ENCODE results near the gene PDPK1.
"Not testable (repeated sequence)": the region's sequence is repeated elsewhere in the genome, so short reads cannot be mapped to it uniquely, and the experiment has no call there.

PDPK1 gene

DNA sequence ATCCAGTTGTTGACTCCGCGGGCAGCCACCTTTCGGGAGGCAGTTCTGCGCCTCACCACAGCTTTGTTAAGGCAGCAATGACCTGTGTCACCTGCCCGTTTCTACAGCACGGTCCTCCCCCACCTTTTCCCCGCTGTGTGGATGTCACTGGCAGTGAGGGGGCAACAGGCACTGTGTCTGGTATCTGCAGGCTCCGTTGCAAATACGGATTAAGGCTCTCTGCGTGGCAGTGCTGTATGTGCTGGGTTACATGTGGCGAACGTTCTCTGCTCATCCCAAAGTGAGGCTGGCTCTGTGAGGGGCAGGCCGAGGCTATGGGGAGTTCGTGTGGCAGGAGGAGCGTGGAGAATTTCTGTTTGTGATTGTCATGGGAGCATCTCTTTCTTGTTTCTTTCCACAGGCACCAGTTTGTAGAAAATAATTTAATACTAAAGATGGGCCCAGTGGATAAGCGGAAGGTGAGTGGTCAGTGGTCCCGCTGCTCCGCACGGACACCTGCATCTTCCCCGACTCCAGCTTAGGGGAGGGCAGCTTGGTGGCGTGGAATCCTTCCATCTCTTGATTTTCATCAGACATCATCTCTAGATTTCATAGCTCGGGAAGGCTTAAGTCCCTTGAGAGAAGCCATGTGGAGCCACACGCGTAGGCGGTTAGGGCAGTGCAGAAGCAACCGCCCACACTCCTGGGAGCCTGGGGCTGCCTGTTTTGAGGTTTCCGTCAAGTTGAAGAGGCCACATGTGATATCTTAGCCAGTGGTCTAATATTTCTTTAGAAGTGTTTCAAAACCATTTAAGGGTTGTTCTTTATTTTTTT, 57.8 kb downstream of the PDPK1 start:
- DNase-seq, result no peak

DNA sequence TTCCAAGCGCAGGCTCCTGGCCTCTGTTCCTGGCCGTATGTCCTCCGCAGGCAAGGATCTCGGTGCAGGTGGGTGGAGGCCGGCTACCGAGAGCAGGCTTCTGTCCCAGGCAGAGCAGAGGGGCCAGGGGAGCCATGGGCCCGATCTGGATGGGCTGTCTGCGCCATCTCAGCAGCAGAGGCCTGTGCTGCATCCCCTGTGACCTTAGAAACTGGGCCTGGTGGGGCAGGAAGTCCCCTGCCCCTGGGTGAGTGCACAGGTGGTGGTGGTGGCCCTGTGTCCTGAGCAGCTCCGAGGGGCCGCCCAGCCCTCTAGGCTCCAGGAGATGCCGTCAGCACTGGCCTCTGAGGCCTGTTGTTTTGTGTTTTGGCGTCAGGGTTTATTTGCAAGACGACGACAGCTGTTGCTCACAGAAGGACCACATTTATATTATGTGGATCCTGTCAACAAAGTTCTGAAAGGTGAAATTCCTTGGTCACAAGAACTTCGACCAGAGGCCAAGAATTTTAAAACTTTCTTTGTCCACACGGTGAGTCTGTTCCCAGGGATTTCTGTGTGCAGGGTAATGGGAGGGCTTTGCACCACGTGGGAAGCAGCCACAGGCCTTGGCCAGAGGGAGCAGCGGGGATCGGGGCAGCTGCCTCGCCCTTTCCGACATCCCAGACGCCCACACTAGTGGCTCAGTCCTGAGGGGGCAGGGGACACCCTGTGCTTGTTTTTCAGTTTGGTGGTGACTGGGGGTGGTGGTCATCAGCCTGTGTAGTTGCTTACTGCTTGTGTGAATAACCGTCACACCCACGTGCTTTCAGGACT, 59.1 kb downstream of the PDPK1 start:
- DNase-seq, result no peak

DNA sequence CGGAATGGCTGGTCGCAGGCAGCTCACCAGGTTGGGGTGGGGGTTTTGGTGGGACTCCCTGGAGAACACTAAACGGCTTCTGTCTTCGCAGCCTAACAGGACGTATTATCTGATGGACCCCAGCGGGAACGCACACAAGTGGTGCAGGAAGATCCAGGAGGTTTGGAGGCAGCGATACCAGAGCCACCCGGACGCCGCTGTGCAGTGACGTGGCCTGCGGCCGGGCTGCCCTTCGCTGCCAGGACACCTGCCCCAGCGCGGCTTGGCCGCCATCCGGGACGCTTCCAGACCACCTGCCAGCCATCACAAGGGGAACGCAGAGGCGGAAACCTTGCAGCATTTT, 59.7 kb downstream of the PDPK1 start:
- DNase-seq, result no peak

DNA sequence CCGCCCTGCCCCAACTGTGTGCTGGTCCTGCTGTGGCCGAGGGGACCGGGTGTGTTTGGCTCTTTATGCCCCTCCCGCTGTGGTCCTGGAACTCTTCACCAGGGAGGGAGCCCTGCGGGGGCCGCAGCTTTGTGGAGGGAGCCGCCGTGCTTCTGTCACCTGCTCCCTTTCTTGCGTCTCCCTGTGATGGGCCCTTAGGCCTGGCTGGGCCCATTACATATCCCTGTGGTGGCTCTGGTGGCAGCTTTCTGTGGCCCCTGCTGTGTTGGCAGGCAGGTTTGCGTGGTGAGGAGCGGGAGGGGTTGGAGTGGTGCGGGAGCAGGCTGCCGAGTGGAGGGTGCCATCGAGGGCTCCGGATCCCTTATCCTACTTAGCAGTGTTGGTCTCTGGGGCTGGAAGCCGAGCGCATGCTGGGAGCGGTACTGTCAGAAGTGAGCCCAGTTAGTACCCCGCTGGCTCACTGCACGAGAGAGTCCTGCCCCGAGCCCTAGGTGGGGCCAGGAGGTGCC, 60.4 kb downstream of the PDPK1 start:
- no peak for DNase-seq

DNA sequence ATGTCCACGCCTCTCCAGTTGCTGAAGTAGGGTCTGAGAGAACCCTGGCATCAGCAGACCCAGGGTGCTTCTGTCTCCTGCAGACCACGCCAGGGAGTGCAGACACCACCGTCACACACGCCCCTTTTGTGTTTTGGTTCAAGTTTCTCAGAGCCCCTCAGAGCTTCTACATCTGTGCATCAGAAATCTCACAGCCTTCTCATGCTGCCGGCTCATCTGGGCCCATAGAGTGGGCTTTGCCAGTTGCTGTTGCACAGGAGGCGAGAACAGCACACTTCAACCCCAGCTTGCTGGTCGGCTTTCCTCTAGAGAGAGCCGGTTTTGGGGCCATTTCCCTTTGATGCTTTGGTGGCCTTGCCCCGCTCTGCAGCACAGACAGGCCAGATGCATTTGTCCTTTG, 60.9 kb downstream of the PDPK1 start:
- no peak for DNase-seq

DNA sequence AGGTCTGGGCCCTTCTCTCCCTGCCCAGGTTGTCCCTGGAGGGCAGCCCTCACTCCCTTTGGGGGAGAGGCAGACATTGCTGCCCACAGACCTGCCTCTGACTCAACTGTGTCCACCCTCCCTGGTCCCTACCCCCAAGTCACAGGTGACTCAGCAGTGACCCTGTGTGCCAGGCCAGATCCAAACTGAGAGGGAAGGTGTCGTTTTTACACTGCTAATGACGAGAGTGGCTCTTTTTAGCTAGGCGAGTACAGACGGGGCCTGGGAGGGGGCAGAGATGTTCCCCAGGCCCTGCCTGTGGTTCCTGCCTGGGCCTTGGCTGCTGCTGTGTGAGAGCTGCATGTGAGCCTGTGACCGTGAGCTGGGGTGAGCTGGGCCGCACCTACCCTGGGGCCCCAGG, 61.3 kb downstream of the PDPK1 start:
- not testable (repeated sequence) for DNase-seq

DNA sequence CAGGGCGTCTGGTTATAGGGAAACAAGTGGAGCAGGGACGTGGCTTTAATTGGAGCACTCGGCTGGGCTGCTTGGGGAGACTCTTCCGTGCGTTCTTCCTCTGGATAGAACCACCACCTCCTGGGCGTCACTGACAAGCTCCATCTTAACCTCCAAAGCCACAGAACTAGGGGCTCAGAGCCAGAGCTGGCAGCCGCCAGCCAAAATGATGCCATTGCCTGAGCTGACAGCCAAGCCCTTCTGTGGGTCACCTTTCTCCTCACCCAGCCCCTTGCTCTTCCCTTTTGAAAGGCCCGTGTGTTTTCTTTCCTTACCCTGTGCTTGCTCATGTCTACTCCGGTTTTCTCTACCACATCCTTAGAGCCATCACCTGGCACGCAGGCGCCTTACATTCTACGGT, 62.0 kb downstream of the PDPK1 start:
- not testable (repeated sequence) for DNase-seq

DNA sequence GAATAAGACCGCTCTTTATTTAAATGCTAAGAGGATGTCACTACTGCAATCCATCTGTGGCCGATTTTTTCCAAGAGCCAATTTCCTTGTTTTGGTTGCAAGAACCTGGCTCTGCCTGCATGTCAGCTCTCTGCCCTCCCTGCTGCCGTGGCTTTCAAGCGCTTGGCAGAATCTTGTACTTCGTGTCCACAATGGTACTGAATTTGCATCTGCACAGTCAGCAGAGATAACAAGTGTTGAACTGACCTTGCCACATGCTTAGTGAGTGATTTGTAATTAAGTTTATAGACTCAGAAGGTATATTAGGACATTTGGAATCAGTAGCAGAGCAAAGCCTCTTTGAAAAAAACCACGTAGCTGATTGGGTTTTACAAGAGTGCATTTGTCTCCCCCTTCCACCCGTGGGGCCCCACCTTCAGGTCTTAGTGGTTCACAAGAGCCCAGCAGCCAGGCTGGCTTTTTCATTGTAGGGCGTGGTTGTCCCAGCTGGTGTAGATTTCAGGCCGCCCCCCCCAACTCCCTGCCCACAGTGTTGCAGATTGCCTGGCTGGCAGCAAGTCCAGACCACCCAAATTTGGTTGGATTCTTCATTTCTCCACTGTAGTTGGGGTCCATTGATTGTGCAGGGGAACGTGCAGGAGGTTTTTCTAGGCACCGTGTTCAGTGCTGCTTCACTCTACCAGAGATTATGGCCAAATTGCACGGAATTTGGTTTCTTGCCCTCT, 63.6 kb downstream of the PDPK1 start:
- DNase-seq, result not testable (repeated sequence)

DNA sequence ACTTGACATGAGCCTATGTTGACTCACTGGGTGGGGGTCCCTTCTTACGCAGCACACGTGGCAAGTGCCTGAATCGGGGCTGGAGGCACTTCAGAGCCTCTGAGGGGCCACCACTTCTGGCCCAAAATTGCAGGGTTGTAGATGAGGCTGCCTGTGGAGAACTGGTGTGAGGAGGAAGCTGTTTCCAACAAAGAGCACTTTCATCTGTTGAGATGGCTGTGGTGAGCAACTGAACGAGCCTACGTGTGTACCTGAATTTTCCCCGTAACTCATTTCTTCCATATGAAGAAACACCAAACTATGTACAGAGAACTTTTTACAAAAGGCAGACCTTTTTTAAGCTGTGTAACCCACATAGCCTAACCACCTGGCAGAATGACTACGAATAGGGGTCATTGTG, 64.4 kb downstream of the PDPK1 start:
- not testable (repeated sequence) for DNase-seq

DNA sequence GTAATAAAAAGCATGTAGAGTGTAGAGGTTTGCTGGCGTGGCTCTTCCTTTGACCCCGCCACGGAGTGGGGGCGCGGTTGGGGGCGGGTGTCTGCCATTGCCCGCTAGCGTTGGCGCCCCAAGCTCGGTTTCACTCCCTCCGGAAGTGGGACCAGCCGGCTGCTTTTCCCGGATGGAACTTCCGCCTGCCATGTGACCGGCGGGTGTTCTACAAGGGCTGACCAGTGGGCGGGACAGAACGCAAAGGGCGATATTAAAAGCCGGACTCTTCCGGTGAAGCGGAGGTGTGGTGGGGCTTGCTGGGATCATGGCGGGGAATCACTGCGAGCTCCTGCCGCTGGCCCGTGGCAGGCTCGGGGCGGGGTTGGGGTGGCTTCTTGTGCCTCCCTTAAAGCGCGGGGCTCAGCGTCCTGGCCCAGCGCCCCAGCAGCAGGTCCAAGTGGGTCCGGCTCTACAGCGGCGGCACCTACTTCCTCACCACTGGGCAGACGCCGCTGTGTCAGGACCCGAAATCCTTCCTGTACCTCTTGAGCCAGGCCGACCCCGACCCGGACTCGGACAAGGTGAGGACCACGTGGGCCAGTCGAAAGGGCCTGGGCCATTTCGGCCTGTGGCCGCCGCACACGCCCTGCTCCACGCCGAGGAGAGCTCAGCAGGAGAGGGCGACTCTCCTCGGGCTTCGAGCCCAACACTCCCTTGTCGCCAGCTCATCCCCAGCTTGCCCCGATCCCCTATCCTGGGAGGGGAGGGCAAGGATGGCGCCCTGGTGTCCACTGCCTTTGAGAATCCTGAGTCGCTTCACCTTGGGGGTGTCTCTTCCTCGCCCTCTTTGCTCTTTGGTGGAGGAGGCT, 65.6 kb downstream of the PDPK1 start:
- peak; percentile 82 to 94 for DNase-seq

DNA sequence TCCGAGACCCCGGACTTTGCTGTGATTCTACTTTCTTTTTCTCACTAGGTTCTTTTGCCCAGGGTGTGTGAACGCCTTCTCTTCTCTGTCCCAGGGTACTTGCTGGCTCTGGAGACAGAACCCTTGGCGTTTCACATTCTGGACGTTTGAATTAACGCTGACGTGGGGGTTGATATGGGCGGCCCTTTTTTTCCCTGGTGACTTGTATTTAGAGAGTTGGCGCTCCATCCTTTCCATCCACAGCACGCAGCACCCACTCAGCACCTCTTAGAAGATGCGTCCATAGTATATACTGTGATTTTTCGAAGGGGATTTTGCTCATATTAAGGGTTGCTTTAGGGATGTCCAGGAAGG, 66.2 kb downstream of the PDPK1 start:
- not testable (repeated sequence) for DNase-seq

DNA sequence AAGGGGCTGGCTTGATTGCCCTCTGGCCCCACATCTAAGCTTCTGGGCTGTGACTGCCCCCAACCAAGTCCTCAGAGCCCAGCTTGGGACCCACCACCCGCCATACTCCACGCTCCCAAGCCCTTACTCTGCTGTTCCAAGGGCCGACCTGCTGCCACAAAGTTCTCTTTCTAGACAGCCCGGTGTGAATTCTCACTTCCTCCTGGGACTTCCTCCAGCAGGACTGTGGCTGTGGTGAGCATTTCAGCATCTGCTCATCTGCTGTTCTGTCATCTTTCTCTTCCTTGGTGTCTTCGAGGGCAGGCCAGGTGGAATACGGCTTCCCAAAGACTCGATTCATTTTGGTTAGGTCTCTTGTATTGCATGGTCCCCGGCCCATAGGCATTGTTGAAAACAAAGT, 69.0 kb downstream of the PDPK1 start:
- not testable (repeated sequence) for DNase-seq

DNA sequence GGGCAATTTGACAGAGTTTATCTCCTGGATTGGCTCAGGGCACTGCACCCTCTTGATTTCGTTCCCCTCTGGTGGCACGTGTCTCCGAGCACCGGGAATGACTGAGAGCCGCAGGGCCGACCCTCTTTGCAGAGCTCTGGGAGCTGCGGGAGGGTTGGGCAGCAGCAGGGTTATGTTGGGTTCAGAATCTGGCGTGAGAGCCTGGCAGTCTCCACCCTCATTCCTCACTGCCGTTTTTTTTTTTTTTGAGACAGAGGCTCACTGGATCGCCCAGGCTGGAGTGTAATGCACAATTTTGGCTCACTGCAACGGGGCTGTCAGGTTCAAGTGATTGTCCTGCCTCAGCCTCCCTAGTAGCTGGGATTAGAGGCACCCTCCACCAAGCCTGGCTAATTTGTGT, 71.5 kb downstream of the PDPK1 start:
- DNase-seq, result not testable (repeated sequence)

DNA sequence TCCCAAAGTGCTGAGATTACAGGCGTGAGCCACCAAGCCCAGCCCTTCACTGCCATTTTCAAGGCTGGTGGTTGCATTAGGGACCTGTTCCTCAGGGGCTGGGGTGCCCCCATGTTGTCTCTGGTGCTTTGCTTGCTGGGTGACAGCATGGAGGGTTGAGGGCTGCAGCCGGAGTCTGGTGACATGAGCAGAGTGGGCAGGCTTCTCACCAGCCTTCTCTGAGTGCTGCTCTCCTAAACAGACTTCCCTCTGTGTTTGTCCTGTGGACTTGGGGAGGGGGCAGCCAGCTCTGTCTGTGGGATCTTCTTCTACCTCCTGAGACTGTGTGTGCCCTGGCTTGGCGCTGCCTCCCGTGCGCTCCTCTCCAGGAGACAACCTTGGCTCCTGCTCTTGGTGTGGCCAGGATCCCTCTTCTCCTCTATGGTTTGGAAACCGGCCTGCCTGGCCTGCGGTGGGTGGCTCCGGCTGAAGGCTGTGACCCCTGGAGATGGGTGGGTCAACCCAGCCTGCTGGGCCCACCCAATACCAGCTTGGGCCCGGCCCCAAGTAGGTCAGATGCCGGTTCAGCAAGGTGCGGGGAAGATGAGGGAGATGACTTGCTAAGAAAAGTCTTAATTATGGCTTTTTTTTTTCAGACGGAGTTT, 72.1 kb downstream of the PDPK1 start:
- no peak for DNase-seq

DNA sequence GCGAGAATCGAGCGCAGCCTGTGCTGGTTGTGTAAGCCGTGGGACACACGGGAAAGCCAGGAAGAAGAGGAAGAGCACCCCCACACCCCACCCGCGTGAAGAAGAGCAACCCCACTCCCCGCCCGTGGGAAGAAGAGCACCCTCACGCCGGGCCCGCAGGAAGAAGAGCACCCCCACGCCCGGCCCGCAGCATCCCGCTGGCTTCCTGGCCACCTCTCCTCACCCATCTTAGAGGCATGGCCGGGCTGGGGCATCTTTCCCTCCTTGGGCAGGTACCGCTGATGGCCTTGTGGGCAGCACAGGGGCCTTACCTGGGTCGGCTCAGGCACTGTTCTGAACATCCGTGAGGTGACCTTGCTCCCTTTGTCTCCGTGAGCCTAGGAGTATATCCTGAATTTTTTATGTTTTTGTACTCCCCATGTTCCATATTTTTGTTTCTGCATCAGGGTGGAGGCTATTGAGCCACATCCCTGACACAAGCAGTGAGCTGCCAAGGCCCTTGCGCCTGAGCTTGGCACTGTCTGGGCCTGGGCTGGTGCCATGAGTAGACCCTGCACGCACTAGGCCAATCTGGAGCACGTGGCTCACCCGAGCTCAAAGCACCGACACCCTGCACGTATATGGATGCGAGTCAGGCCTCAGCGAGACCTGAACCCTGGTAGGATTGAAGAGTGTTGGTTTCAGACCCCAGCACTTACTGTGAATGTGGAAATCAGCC, 73.1 kb downstream of the PDPK1 start:
- DNase-seq, result no peak

DNA sequence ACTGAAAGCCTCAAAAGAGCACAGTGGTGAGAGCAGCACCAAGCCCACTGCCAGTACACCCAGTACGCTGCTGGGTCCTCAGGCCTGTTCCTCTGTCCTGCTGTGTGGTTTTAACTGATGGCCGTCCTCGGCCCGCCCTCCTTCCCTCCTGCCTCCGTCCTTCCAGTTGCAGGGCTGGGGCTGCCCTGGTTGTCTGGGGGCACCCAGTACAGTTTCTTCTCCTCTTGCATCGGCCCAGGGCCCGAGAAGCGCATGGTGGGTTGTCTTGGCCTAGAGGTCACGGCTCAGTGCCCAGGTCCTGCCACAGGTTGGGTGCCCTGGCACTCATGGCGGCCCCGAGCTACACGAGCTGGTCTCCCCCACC, 73.7 kb downstream of the PDPK1 start:
- no peak for DNase-seq

DNA sequence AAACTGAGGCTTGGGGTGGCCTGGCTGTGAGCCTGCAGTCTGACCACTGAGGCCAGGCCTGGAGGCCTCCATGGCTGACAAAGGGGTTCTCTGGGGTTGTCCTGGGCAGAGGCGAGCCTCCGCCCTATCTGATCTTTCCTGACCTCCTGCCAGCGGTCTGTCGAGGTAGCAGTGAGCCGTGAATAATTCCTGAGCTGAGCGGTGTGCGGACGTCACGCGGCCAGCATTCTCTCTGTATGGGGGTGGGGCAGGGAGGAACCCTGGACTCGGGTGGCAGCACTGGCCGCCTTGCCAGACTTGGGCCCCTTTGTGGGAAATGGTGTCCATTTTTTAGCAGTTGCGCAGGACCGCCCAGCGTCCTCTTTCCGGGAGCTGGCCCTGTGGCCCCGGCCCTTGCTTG, 74.1 kb downstream of the PDPK1 start:
- DNase-seq, result not testable (repeated sequence)

DNA sequence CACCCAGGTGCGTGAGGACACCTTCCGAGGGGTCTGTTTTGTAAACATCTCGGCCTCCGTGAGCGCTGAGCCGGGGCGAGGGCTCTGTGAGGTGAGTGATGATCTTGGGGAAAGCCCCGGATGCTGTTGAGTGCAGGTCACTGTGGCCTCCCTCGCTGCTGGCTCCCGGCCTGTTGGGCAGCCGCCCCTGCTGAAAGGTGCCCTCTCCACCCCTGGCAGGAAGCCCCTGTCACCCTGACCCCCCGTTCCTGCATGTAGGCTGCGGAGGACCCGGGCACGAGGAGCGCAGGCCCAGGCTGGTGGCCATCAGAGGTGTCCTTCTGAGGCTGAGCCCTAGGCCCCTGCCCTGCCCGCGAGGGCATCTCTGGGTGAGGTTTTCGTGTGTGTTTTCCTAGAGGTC, 75.4 kb downstream of the PDPK1 start:
- not testable (repeated sequence) for DNase-seq

DNA sequence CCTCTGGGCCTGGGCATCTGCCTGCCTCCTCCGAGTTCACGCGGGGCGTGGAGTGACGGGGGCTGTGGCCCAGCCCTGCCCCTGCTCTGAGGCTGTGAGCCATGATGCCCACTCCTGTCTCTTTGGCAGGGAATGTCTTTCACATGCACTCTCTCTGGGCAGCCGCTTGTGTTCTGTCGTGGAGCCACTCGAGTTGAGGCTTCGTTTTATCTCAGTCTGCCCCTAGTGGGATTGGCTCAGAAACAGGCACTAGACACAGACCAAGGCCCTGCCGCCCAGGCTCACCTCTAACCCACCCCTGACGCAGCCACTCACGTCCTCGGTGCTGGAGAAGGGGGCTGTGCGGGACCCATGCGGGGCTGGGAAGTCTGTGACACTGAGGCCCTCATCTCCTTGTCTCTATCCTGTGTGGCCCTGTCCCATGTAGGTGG, 77.0 kb downstream of the PDPK1 start:
- DNase-seq, result no peak

DNA sequence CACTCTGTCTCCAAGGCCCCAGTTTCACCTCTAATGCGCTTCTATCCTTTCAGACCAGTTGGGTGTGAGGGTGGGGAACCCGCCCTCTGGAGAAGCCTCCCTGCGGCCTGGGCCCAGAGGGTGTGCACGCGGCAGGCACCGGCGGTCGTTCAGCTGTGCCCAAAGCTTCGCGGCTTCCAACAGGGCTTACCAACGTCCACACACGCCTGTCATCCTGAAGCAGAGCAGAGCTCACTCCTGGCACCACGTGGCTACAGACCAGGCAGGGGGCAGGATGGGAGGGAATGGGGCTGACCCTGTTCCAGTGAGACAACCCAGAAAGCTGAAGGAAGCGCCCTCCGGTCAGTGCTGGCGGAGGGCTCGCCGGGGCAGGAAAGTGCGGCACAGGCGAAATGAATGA, 81.1 kb downstream of the PDPK1 start:
- not testable (repeated sequence) for DNase-seq

DNA sequence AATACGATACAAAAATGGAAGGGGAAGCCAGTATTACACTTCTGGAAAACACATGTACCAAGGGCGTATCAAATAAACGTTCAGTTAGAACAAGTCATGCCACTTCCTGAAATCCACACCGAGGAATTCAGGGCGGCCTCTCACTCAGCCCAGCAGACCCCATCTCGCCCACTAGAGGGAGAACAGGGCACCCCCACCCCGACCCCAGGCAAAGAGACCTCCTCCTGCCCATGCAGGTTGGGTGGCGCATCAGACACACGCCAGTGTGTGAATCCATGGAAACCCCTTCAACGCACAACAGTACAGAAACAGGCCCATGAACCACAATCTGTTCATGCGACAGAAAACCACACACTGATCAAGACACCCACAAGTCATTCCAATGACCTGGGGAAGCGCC, 81.8 kb downstream of the PDPK1 start:
- not testable (repeated sequence) for DNase-seq
